Caki2 (cell line): ENCODE data around the gene CDH7. TPM values are rescaled to one million over a fixed set of nuclear protein-coding genes. Genes with fewer than 3 reads are reported as not detected.
A peak's percentile ranks its signal among the peaks of the same experiment; 100 is the strongest.

Source experiments
- DNase-seq: peaks from one replicate; pipeline ENCODE4 v3.0.0-alpha.2; 2015; ENCODE audit warnings: low read depth
- in situ Hi-C: cut with HindIII; loops from 2 replicates; pipeline ENCODE4 v1.10.0; 2016; ENCODE audit warnings: low sequenced_read_pairs, low pct_unique_long_range_greater_than_20kb, mixed read lengths
- total RNA-seq: library from RNA; depleted of rRNA; stranded (reverse); fragments of >200 nt; shearing (Covaris generic); gene quantifications from 2 replicates; pipeline ENCODE4 v1.2.3, GENCODE V29; 2014; ENCODE audit warnings: low replicate concordance

Gene CDH7
- total RNA-seq, 1 experiment from 2014 or later, result not detected

DNA sequence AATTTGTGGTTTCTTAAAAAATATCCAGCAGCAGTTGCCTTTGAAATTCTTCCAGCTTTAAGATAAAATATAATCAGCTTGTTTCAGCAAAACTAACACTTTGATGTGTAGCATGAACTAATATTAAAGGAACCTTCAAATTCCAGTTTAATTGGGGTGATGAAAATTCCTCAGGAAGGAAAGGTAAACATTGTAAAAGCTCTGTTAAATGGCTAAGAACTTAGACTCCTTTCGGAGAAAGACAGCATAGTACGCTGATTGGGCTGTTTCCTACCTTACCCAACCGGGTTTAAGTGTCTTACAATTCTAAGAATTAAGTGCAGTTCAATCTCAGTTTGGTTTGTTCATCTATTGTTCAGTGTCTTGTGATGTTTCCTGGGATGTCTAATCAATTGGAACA lies 108.3 kb downstream of the CDH7 start:
- no peak for DNase-seq
- in situ Hi-C loops, result no loop called here

DNA sequence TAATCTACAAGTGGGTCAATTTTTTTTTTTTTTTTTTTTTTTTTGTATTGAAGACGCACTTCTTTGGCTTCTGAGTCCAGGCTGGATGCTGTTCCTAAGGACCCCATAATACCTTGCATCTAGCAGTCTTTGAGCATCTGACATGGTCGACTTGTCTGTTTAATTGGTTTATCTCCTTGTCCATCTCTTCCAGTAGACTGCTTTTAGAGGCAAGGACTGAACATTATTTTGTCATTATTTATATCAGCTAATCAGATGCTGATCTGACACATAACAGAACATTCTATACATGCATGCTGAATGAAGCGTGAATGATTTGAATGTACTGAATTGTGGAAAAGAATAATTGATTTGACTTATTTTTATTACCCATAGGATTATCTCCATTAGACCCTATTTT lies 118.7 kb downstream of the CDH7 start:
- no peak for DNase-seq
- in situ Hi-C loops, result no loop called here

DNA sequence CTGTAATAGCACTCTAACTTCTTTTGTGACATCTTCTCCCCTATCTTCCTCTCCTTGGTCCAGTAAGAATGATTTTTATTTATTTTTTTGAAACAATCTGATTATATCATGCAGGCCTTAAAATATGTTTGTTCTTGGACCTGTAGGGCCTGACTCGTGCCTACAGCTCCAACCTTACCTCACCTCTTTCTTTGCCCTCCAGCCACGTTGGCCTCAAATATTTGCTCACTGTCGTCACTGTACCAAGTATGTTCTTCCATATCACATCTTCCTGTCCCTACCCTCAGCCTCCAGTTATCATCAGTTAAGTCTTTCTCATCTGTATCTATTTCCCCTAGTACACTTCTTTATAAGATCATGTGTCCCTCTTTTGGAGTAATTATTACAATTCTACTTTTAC lies 125.5 kb downstream of the CDH7 start:
- in situ Hi-C loops, result no loop called here

DNA sequence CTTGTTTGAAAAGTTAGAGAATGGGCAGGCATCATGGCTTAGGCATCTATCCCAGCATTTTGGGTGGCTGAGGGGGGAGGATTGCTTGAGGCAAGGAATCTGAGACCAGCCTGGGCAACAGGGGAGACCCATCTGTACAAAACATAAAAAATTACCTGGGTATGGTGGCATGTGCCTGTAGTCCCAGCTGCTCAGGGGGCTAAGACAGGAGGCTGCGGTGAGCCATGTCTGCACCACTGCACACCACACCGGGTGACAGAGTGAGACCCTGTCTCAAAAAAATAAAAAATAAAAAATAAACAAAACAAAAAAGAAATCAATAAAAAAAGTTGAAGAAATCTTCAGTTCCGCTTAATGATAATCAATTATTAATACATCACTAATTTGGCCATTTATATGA lies 146.5 kb downstream of the CDH7 start:
- no peak for DNase-seq
- in situ Hi-C loops, result no loop called here

More for the DNA sequence above, 125.5 kb downstream of the CDH7 start:
- no peak for DNase-seq

DNA sequence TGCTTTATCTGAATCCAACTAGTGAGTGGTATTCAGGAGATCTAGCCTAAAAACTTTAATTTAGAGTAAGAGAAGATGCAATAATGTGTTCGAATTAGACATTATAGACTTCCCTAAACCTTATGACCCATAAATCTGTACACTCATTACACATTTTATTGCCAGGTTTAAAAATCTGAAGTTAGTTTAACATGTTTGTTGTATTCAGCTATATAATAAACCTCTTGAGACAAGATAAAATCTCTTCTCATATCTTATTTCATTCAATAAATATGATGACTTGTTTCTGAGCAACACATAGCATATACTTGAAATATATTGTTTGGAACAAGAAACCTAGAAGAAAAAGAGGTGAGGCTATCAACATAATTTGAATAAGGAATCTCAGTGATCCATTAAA lies 150.7 kb downstream of the CDH7 start:
- in situ Hi-C loops, result no loop called here
- DNase-seq, result no peak

DNA sequence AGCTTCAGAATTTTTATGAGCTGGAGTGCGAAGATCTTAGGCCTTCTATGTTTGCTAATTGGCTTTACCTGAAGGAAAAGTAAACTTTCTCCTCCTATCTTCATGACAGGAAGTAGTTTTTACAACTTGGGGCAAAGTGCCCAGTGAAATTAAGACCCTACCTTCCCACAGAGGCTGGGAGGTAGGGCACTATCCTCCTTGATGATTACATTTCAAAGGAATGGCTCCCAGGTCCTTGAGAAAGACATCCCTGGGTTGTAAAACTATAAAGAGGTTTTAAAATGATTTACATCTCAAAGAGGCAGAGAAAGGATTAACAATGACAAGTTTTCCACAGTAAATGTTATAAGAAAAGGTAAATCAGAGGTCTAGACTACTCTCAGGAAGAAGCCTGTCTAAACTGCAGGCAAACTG lies 155.8 kb downstream of the CDH7 start:
- in situ Hi-C loops, result no loop called here
- no peak for DNase-seq

DNA sequence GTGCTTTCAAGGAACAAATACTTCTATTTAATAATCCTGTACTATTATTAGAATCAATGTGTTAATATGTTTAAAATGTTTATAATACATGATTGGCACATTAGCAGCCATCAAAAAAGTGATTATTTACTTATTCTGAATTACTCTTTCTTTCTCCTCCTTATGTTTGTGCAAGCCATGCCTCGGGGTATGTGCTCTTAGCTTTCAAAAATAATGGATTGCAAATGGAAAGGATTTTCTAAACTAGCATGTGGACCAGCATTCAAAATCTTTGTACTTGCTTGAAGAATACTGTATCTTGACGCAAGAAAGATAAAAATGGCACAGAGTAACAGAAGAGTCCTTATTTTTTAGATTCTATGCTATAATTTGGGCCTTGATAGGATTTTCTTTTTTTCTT lies 156.5 kb downstream of the CDH7 start:
- in situ Hi-C loops, result no loop called here
- no peak for DNase-seq

DNA sequence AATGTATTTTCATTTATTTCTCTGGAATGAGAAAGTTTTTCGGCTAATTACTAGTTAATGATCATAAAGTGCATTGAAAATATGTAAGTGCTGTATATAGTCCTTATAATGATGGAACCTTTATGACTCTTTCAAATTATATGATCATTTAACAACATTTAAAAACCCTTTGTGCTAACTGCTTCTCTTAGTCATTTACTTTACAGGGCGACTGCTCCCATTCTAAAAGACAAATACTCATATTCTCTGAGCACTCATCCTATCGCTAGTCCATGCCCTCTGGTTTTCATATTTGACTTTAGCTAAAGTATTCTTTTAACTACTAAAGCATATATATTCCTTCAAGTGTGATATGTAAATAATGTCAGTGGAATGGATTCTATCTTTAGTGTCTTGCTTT lies 168.2 kb downstream of the CDH7 start:
- DNase-seq, result no peak
- in situ Hi-C loops, result no loop called here

DNA sequence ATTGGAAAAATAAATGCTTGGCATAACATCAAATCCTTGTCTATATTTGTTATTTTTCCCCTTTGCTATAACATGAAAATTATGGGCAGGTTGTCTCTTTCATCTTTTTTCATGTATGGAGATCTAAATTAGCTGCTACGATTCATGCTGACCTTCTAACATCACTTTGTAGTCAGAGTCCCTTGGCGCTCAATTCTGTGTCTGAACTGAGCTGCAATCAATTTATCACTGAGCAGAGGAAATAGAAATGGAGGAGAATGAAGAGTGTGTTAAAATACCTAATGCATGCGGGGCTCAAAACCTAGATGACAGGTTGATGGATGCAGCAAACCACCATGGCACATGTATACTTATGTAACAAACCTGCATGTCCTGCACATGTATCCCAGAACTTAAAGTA lies 168.9 kb downstream of the CDH7 start:
- no peak for DNase-seq
- in situ Hi-C loops, result no loop called here

DNA sequence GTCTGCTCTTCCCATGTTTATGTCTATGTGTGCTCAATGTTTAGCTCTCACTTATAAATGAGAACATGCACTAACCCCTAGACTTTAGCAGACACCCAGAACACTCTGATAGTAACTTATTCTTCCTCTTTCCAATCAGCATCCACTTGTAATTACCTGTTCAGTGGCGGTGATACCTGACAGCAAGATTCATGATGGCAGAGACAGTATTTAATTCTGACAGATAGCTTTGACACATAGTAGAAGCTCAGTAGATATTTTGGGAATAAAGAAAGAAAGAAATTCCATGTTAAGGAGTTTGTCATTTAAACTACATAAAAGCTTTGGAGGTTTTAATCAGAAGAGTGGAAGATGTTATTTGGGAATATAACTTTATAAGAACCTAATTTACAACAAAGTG lies 171.3 kb downstream of the CDH7 start:
- in situ Hi-C loops, result no loop called here
- DNase-seq, result no peak

DNA sequence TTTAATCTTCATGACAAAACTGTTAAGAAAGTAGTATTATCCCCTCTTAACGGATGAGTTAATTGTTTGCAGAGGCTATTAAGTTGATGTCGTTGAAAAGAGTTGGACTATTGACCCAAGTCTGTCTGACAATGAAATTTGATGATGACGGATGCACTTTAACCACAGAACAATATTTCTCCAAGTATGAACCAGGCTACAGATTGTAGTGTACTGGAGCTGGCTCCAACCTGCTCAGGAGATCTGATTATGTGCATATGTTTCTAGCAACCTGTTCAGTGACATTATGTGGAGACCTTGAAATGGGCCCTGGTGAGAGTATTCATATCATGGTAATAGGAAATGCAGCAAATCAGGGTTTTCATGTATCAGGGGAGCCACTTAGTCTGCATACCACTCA lies 174.1 kb downstream of the CDH7 start:
- DNase-seq, result no peak
- in situ Hi-C loops, result no loop called here

DNA sequence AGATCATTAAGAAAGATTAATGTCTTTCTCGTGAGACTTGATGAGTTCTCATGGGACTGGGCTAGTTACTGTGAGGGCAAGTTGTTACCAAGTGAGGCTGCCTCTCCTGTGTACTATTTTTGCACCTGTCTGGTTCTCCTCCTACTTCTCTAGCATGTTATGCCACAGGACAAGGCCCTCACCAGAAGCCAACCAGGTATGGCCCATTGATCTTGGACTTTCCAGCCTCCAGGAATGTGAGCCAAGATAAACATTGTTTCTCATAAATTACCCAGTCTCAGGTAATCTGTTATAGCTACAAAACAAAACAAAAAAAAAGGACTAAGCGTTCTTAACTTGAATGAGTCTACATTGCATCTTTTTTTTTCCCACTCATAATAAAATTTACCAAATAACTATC lies 184.1 kb downstream of the CDH7 start:
- no peak for DNase-seq
- in situ Hi-C loops, result no loop called here

DNA sequence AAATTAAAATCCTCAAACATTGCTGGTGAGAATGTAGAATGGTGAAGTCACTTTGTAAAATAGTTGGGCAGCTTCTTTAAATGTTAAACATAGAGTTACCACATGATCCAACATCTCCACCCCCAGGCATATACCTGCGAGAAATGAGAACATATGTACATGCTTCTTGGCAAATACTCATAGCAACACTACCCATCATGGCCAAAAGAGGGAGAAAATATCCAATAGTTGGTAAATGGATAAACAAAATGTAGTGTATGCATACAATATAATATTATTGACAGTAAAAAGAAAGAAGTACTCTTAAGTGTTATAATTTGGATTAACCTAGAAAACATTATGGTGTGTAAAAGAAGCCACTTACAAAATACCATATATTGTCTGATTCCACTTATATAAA lies 185.9 kb downstream of the CDH7 start:
- in situ Hi-C loops, result no loop called here
- DNase-seq, result no peak

DNA sequence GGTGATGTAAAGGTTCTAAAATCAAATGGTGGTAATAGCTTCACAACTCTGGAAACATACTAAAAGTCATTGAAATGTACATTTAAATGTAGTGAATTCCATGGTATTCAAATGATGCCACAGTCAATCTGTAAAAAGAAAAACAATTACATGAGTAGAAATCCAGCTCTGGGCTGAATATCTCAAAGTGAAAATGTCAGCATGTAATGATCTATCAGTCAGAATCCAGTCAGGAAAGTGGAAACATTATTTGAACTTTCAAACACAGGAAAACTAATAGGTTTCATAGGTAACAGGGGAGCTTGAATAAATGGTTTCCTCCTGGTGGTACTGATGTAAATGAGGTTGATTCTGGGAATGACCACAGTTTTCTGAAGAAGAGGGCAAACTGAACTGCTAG lies 186.4 kb downstream of the CDH7 start:
- in situ Hi-C loops, result no loop called here
- DNase-seq, result no peak

DNA sequence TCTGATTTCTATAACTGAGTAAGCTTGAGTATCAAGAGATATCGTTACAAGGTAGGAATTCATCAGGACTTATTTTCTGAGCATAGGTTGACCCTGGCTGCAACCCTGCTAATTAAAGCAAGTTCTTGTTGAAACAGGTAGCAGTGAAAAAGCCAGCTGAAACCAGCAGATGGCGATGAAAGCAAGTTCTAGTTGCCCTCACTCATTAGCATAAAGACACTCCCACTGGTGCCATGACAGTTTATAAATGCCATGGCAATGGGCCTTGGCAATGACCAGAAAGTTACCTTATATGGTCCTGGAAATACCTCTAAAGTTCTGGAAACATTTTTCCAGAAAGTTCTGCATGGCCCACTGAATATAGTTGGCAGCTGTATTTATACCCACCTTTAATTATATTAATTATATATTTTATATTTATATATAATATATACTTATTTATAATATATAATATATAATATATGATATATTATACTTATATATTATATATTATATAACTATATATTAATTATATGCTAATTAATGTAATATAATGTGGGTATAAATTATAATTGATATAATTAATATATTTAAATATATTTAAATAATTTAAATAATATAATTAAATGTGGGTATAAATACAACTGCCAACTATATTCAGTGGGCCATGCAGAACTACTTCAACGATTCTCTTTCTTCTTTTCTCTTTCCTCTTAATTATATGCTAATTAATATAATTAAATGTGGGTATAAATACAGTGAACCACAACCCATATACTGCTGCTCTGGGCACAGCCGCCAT lies 188.0 kb downstream of the CDH7 start:
- in situ Hi-C loops, result no loop called here
- DNase-seq, result peak; percentile 14
